NCI-H2196 (cell line): ENCODE results near the gene FBXO46.
"Not testable (repeated sequence)": the region's sequence is repeated elsewhere in the genome, so short reads cannot be mapped to it uniquely, and the experiment has no call there.

ENCODE experiments used
- DNase-seq: peaks from one replicate; lab custom pipeline; 2025; ENCODE audit not compliant: unreplicated experiment; lab: John Stamatoyannopoulos, UW

Gene FBXO46

DNA sequence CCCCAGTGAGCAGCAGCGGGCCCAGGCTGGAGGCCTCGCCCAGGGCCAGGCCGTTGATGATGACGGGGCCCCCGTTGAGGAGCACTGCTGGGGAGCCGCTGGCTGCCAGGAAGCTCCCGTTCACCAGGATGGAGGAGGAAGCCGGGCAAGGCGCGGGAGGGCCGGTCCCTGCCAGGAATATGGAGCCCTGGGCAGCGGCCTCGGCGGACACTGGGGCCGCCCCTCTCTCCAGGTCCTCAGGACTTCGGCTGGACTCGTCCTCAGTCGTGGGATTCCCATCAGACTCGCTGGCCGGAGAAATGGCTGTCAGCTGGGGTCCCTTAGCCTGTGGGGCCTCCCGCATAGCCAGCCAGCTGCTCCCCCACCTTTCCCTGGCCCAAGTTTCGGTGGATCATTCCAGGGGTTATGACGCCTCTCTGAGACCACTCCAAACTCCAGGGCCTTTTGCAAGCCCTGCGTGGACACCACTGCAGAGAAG, 36.2 kb upstream of the FBXO46 start:
- no peak for DNase-seq

- DNase-seq, result no peak
Measured at GRCh38 chr19:45766296-45766868, 35.7 kb upstream of the FBXO46 start.

DNA sequence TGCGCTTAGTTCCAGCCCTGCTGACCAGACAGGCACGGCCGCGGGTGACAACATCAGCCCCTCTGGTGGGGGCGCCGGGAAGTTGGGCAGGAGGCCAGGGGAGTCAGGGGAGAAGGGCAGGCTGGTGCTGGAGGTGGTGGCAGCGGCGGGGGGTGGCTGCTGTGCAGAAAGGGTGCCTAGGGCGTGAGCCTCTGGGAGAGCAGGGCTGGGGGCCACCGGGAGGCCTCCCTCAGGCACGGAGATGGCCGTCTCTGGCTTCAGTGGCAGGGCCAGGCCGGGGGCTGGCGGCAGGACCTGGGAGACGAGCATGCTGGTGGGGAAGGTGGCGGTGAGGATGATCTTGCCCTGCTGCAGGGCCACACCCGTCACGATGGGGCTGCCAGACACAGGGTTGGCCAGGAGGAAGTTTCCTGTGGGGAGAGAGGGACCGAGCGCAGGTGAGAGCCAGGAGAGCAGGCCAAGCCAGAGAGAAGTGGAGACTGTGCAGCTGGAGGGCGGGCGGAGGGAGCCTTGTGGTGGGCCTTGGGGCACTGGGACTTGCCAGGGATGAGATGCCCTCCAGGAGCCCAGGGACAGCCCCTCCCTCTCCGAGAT, 35.1 kb upstream of the FBXO46 start:
- DNase-seq, result no peak

GRCh38 chr19:45764945-45765701, 34.4 kb upstream of the FBXO46 start:
- no peak for DNase-seq

DNA sequence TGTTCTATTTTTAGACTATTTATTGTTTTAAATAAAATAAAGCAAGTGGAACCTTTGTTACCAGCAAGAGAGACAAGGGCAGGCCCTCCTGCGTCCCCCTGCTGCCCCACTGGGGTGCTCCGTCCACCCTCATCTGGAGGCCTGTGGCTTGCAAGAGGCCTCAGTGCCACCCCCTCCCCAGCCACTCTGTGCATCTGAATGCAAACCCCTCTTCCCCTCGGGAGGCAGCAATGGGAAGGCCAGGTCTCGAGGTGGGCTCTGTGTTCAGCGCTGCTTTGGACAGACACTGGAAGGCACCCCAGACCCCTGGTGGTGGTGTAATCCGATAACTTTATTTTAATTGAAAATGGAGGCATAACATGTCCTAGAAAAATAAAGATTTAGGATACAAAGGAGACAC, 33.8 kb upstream of the FBXO46 start:
- no peak for DNase-seq

GRCh38 chr19:45763691-45764294, 33.1 kb upstream of the FBXO46 start:
- DNase-seq, result no peak

DNA sequence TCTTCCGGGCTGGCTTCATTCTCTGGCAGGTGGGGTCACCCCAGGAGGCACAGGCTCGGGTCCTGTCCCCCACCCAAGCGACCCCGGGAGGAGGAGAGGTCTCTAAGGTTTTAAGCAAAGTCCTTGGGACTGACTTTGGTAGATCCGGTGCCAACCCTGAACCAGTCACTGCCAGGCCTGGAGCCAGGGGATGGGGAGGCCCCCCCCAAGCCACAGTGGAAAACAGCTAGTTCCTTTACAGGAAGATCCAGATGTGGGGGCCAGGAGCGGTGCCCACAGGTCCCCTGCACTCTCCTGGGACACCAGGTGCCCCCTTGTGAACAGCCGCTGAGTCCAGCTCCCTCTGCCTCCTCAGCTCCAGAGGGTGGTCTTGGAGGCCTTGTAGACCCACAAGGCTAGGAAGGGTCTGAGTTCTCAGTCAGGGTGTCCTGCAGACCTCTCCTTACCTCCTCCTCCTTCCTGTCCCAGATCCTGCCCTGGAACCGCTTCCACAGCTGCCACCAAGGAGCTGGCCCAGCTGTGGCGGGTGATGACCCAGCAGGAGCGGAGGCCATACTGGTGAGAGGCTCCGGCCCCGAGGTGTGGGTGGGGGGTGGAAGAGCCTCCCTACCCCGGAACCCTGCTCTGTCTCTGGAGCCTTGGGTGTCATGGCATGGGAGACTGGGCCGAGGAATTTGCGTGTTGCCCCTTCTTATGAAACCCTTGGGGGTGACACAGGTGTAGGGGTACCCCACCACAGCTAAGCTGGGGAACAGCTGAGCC, 32.4 kb upstream of the FBXO46 start:
- DNase-seq, result no peak

DNA sequence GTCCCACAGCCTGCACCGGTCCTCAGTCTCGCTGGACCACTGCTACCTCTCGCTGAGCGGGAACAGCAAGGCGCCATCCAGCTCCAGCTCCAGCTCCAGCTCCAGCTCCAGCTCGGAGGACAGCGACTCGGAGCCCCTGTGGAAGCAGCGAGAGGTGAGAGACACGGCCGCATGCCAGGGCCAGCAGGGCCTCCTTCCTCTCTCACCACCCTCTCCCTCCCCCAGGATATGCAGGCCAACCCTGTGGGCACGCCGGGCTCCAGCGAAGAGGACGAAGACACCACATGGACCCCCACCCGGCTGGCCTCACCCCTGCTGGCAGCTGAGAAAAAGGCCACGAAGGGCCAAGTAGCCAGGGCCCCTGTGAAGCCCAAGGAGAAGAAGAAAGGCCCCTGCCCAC, 31.0 kb upstream of the FBXO46 start:
- no peak for DNase-seq

DNA sequence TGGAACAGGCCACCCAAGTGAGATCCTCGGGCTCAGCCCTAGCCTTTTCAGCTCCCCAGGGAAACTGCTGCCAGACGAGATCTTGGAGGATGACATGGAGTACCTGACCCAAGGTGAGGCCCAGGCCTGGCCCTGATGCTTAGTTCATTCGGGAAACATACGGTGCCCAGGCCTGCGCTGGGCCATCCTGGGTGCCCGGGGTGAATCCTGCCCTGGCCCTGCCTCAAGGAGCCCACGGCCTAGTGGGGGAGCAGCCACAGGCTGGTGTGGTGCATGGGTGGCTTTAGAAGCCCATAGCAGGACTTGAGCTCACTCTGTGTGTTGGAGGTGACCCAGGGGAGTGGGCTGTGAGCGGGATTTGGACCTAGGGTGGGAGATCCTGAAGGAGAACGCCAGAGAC, 28.2 kb upstream of the FBXO46 start:
- no peak for DNase-seq

DNA sequence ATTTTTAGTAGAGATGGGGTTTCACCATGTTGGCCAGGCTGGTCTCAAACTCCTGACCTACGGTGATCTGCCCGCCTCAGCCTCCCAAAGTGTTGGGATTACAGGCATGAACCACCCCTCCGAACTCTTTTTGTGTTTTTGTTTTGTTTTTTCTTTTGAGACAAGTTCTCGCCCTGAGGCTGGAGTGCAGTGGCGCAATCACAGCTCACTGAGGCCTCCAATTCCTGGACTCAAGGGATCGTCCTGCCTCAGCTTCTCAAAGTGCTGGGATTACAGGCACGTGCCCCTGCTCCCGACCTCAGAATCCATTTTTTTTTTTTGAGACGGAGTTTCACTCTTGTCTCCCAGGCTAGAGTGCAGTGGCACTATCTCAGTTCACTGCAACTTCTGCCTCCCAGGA, 27.0 kb upstream of the FBXO46 start:
- no peak for DNase-seq

DNA sequence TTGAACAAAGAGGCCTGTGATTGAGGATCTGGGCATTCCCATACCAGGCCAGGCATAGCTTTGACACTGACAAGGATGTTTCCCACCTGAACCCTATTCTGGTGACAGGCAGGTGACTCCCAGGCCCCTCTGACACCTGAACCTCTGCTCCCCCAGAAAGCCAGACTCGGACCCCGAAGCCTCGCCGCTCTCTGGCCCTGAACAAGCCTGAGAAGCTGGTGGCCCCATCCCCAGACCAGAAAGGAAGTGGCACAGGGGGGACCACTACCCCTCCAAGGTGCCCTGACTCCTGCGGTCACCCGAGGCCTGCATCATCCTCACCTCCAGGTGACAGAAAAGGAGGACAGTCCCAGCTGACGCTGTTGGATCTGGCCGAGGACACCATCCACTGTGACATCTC, 23.6 kb upstream of the FBXO46 start:
- DNase-seq, result no peak

- DNase-seq, result no peak
Measured at GRCh38 chr19:45753548-45753947, 22.9 kb upstream of the FBXO46 start.

DNA sequence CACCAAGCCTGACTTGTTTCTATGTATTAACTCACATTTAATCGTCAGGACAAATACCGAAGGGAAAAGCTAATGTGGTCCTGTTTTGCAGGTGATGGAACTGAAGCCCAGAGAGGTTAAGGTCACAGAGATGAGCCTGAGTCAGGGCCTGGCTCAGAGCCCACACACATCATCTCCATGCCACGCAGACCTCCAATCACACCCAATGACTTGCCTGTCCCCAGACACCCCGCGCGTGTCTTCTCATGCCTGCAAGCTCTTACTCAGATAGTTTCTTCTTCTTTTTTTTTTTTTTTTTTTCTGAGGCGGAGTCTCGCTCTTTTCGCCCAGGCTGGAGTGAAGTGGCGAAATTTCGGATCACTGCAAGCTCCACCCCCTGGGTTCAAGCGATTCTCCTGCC, 21.9 kb upstream of the FBXO46 start:
- no peak for DNase-seq

GRCh38 chr19:45751483-45751882, 20.8 kb upstream of the FBXO46 start:
- DNase-seq, result not testable (repeated sequence)

- no peak for DNase-seq
Measured at GRCh38 chr19:45747513-45747912, 16.8 kb upstream of the FBXO46 start.

- no peak for DNase-seq
Measured at GRCh38 chr19:45746866-45747265, 16.2 kb upstream of the FBXO46 start.

- no peak for DNase-seq
Measured at GRCh38 chr19:45745606-45746005, 14.9 kb upstream of the FBXO46 start.

GRCh38 chr19:45742969-45743368, 12.3 kb upstream of the FBXO46 start:
- no peak for DNase-seq

GRCh38 chr19:45739498-45740439, 9.1 kb upstream of the FBXO46 start:
- DNase-seq, result no peak

- no peak for DNase-seq
Measured at GRCh38 chr19:45733160-45733810, 2.6 kb upstream of the FBXO46 start, which contains the start of gene MEIOSIN. Gene MEIOSIN, plus strand, starts transcription at chr19:45733439. Its CDS starts 1,938 bp downstream, at chr19:45735377.
